GM12872 (cell line): Measurements from ENCODE around the gene MON1B.

Experiments
- TF ChIP-seq, protein P1 (sequence below): IDR thresholded peaks from 3 replicates; pipeline ENCODE4 v1.5.1; 2011; ENCODE audit warnings: low read depth, mild to moderate bottlenecking, low read length, moderate library complexity; ENCODE audit not compliant: insufficient read depth

The MON1B gene

DNA sequence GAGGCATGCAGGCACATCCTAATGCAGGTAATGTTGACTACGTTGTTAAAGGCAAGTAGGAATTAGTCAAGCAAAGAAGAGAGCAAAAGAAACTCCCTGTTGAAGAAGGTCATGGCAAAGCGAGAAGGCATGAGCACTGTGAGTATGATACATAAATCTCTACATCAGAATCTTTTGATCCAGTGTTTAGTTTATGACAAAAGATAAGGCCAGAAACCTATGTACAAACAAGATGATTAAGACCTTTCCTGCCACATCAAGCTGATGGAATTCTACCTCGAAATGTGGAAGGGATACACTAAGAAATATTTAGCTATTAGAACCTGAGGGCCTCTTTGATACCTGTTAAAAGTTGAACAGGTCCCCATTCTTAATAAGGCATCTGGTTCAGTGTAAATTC, 28.4 kb downstream of the MON1B start:
- TF ChIP-seq, protein P1, sequence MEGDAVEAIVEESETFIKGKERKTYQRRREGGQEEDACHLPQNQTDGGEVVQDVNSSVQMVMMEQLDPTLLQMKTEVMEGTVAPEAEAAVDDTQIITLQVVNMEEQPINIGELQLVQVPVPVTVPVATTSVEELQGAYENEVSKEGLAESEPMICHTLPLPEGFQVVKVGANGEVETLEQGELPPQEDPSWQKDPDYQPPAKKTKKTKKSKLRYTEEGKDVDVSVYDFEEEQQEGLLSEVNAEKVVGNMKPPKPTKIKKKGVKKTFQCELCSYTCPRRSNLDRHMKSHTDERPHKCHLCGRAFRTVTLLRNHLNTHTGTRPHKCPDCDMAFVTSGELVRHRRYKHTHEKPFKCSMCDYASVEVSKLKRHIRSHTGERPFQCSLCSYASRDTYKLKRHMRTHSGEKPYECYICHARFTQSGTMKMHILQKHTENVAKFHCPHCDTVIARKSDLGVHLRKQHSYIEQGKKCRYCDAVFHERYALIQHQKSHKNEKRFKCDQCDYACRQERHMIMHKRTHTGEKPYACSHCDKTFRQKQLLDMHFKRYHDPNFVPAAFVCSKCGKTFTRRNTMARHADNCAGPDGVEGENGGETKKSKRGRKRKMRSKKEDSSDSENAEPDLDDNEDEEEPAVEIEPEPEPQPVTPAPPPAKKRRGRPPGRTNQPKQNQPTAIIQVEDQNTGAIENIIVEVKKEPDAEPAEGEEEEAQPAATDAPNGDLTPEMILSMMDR: no peak

- TF ChIP-seq, protein P1: no peak
Observed at GRCh38 chr16:77220427-77220826, 29.4 kb downstream of the MON1B start.

DNA sequence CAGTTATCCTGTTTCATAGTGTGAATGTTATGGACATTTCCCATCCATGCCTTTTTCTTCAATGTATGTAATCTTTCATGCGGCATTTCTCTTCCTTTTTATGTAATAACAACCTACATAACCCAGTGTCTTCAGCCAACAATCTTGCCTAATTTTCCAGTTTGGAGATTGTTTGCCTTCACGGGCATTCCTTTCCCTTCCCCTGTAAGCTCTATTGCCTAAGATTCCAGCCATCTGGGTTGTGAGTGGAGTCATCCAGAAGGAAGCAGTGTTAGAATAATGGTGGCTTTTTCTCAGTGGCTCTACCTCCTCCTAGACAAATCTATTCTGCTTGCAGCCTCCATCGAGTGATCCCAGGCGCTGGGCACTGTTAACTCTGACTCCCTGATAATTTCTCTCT, 30.5 kb downstream of the MON1B start:
- TF ChIP-seq, protein P1: no peak

GRCh38 chr16:77223184-77223583, 32.2 kb downstream of the MON1B start:
- TF ChIP-seq, protein P1: peak; percentile 58

DNA sequence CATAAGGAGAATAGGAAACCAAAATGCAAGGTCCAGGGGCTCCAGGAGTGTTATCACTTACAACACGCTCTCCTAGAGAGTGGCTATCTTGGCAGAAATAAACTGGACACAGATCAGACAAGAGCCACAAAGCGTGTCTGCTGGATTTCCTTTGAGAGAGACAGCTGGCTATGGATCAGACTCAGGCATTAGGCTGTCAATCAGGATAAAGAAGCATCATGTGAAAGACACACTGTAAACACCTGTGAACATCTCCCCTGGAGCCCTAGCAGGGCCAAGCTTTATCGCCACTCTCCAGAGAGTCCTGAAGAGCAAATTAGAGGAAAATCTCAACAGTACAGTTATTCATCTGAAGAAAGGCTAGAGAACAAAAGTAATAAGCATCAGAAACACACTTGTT, 34.2 kb downstream of the MON1B start:
- TF ChIP-seq, protein P1: no peak

- TF ChIP-seq, protein P1: no peak
Observed at GRCh38 chr16:77227745-77228144, 36.8 kb downstream of the MON1B start.

GRCh38 chr16:77231047-77231446, 40.1 kb downstream of the MON1B start:
- TF ChIP-seq, protein P1: no peak
